Panc1 (cell line): ENCODE measurements around the gene COPZ1.

Experiments used
- SIN3A ChIP-seq: IDR thresholded peaks from 2 replicates; pipeline ENCODE4 v1.6.1; 2012; ENCODE audit warnings: low read depth, mild to moderate bottlenecking, low read length, moderate library complexity, borderline replicate concordance; ENCODE audit not compliant: insufficient read depth
- TF ChIP-seq, protein P1 (sequence below): fragments of 450-650 bp; IDR thresholded peaks from 2 replicates; pipeline ENCODE4 v1.5.1; 2017; ENCODE audit warnings: mild to moderate bottlenecking

DNA sequence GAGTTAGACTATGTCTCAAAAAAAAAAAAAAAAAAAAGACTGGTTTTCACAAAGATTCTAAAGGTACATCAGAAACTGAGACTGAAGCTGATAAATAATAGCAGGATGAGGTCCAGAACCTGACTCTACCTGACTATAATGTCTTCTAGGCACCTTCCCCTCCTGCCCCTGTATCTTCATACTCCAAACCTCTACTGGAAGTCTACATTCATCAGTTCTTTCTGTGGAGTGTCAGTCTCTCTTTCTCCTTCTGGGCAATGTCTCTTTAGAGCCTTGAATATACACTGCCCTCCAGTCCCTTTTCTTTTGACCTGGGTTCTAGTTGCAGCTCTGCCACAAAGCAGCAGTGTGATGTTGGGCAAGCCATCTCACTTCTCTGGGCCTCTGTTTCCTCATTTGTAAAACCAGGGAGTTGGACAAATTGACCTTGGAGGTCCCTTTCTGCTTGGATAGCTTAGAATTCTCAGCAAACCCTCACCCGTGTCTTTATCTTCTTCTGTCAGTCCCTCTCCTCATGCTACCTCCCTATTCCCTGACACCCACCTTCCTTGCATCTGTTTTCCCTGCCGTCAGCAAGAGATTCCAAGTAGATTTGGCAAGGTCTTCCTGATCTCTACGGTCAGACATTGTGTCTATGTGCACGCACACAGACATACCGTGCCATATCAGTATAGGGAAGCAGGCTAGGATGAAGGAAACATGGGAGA is 28.4 kb upstream of the COPZ1 start:
- TF ChIP-seq, protein P1, sequence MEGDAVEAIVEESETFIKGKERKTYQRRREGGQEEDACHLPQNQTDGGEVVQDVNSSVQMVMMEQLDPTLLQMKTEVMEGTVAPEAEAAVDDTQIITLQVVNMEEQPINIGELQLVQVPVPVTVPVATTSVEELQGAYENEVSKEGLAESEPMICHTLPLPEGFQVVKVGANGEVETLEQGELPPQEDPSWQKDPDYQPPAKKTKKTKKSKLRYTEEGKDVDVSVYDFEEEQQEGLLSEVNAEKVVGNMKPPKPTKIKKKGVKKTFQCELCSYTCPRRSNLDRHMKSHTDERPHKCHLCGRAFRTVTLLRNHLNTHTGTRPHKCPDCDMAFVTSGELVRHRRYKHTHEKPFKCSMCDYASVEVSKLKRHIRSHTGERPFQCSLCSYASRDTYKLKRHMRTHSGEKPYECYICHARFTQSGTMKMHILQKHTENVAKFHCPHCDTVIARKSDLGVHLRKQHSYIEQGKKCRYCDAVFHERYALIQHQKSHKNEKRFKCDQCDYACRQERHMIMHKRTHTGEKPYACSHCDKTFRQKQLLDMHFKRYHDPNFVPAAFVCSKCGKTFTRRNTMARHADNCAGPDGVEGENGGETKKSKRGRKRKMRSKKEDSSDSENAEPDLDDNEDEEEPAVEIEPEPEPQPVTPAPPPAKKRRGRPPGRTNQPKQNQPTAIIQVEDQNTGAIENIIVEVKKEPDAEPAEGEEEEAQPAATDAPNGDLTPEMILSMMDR, result no peak
- TF ChIP-seq SIN3A, result no peak
